ENCODE data around the gene MUL1.

DNA sequence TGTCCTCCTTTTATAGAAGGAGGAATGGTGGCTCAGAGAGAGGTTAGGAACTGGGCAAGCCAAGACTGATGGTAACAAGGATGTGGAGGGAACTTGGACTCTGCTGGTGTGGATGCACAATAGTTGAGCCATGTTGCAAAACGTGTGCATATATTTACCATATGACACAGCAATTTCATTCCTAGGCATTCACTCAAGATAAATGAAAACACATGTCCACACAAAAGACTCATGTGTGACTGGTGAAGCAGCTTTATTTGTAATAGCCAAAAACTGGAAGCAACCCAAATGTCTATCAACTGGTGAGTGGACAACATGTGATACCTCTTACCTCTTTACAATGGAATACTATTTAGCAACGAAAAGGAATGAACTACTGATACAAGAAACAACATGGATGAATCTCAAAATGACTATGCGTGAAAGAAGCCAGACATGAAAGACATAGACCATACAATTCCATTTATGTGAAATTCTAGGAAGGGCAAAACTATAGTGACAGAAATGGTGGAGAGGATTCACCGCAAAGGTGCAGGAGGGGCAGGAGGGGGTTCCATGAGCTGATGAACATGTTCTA is 58.1 kb downstream of the MUL1 start:
- TF ChIP-seq, protein P1, sequence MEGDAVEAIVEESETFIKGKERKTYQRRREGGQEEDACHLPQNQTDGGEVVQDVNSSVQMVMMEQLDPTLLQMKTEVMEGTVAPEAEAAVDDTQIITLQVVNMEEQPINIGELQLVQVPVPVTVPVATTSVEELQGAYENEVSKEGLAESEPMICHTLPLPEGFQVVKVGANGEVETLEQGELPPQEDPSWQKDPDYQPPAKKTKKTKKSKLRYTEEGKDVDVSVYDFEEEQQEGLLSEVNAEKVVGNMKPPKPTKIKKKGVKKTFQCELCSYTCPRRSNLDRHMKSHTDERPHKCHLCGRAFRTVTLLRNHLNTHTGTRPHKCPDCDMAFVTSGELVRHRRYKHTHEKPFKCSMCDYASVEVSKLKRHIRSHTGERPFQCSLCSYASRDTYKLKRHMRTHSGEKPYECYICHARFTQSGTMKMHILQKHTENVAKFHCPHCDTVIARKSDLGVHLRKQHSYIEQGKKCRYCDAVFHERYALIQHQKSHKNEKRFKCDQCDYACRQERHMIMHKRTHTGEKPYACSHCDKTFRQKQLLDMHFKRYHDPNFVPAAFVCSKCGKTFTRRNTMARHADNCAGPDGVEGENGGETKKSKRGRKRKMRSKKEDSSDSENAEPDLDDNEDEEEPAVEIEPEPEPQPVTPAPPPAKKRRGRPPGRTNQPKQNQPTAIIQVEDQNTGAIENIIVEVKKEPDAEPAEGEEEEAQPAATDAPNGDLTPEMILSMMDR (conservative IDR thresholded peaks at IDR 0.05; ENCODE audit: low read depth, low read length): no peak
- no peak for TF ChIP-seq RCOR1 (IDR thresholded peaks at IDR 0.05; ENCODE audit: insufficient replicate concordance, low read length)

All from IMR-90 (cell line).